Measurements from ENCODE around the gene COL23A1.

The COL23A1 gene

GRCh38 chr5:178387061-178387855, 202.9 kb downstream of the COL23A1 start:
- no peak for DNase-seq

- DNase-seq: no peak
Observed at GRCh38 chr5:178386336-178386931, 203.8 kb downstream of the COL23A1 start.

GRCh38 chr5:178385496-178385890, 204.7 kb downstream of the COL23A1 start:
- DNase-seq: no peak

GRCh38 chr5:178384816-178385495, 205.2 kb downstream of the COL23A1 start:
- DNase-seq: no peak

GRCh38 chr5:178383919-178384815, 206.0 kb downstream of the COL23A1 start:
- DNase-seq: no peak

- DNase-seq: no peak
Observed at GRCh38 chr5:178383301-178383918, 206.8 kb downstream of the COL23A1 start.

GRCh38 chr5:178382754-178383164, 207.4 kb downstream of the COL23A1 start:
- DNase-seq: no peak

GRCh38 chr5:178381921-178382695, 208.1 kb downstream of the COL23A1 start:
- no peak for DNase-seq

- no peak for DNase-seq
Observed at GRCh38 chr5:178381206-178381605, 209.0 kb downstream of the COL23A1 start.

GRCh38 chr5:178380541-178381074, 209.6 kb downstream of the COL23A1 start:
- DNase-seq: no peak

- DNase-seq: no peak
Observed at GRCh38 chr5:178380086-178380485, 210.1 kb downstream of the COL23A1 start.

- no peak for DNase-seq
Observed at GRCh38 chr5:178378527-178379484, 211.4 kb downstream of the COL23A1 start.

- DNase-seq: no peak
Observed at GRCh38 chr5:178377583-178378270, 212.5 kb downstream of the COL23A1 start.

- DNase-seq: no peak
Observed at GRCh38 chr5:178376921-178377582, 213.1 kb downstream of the COL23A1 start.

- no peak for DNase-seq
Observed at GRCh38 chr5:178375348-178375747, 214.8 kb downstream of the COL23A1 start.

- no peak for DNase-seq
Observed at GRCh38 chr5:178373711-178374110, 216.5 kb downstream of the COL23A1 start.

- no peak for DNase-seq
Observed at GRCh38 chr5:178372142-178372571, 218.0 kb downstream of the COL23A1 start.

- DNase-seq: no peak
Observed at GRCh38 chr5:178371362-178372111, 218.7 kb downstream of the COL23A1 start.
